HepG2 (cell line): ENCODE measurements around the gene CYP2W1. TPM values are rescaled to one million over a fixed set of nuclear protein-coding genes. Genes with fewer than 3 reads are reported as not detected.
A peak's percentile ranks its signal among the peaks of the same experiment; 100 is the strongest.

Source experiments
- AKNA ChIP-seq: sonication (generic); formaldehyde crosslinking; IDR thresholded peaks from 2 replicates; pipeline ENCODE4 v1.4.0; 2020; ENCODE audit warnings: missing genetic modification reagents, borderline replicate concordance
- ASH2L ChIP-seq: fragments of 300-600, 200-600 bp; sonication (generic); IDR thresholded peaks from 2 replicates; pipeline ENCODE4 v1.7.0; 2017; ENCODE audit warnings: low read depth, mild to moderate bottlenecking, moderate library complexity, mixed read lengths, low read length; ENCODE audit not compliant: insufficient read length
- ATRX ChIP-seq: sonication (generic); formaldehyde crosslinking; IDR thresholded peaks from 2 replicates; pipeline ENCODE4 v1.4.0; 2020; ENCODE audit warnings: missing genetic modification reagents, borderline replicate concordance
- GTF3A ChIP-seq: sonication (generic); formaldehyde crosslinking; conservative IDR thresholded peaks from 2 replicates; pipeline ENCODE4 v1.4.0; 2020; ENCODE audit warnings: mild to moderate bottlenecking, missing genetic modification reagents
- HIVEP1 ChIP-seq: sonication (generic); formaldehyde crosslinking; IDR thresholded peaks from 2 replicates; pipeline ENCODE4 v1.4.0; 2020; ENCODE audit warnings: mild to moderate bottlenecking, missing genetic modification reagents
- LCORL ChIP-seq, 2 experiments: fragments of 450-650 bp in 1 of 2; sonication (generic) in 1 of 2; formaldehyde crosslinking in 1 of 2; IDR thresholded peaks; 2 replicates each; pipeline versions ENCODE4 v1.5.0 to v1.6.1; 2017 to 2020; ENCODE audit warnings: antibody characterized with exemption in 1 of 2, missing genetic modification reagents in 1 of 2
- PITX1 ChIP-seq: sonication (generic); formaldehyde crosslinking; IDR thresholded peaks from 2 replicates; pipeline ENCODE4 v1.5.1; 2020; ENCODE audit warnings: mild to moderate bottlenecking, missing genetic modification reagents
- POLR2G ChIP-seq: fragments of 200-400 bp; formaldehyde crosslinking; IDR thresholded peaks from 2 replicates; pipeline ENCODE4 v1.6.1; 2018; ENCODE audit warnings: mild to moderate bottlenecking, low read depth, low read length, moderate library complexity
- RXRA ChIP-seq: sonication (generic); formaldehyde crosslinking; IDR thresholded peaks from 2 replicates; pipeline ENCODE4 v1.5.1; 2020; ENCODE audit warnings: missing genetic modification reagents
- SNAI1 ChIP-seq: sonication (generic); formaldehyde crosslinking; IDR thresholded peaks from 2 replicates; pipeline ENCODE4 v1.5.0; 2020; ENCODE audit warnings: mild to moderate bottlenecking, missing genetic modification reagents, borderline replicate concordance
- SOX13 ChIP-seq, 3 experiments: fragments of 450-650 bp in 1 of 3; sonication (generic) in 1 of 3; formaldehyde crosslinking in 1 of 3; IDR thresholded peaks in 2 of 3; conservative IDR thresholded peaks in 1 of 3; 2 replicates each; pipeline versions ENCODE4 v1.5.0 to v1.6.1; 2016 to 2020; ENCODE audit warnings: antibody characterized with exemption in 1 of 3, mild to moderate bottlenecking in 1 of 3, missing compliant biosample characterization in 1 of 3, missing genetic modification reagents in 1 of 3, moderate library complexity in 1 of 3
- SSRP1 ChIP-seq: IDR thresholded peaks from 2 replicates; pipeline ENCODE4 v1.6.1; 2016; ENCODE audit warnings: control low read depth
- TP53 ChIP-seq: sonication (generic); formaldehyde crosslinking; conservative IDR thresholded peaks from 2 replicates; pipeline ENCODE4 v1.4.0; 2020; ENCODE audit warnings: missing genetic modification reagents
- ZGPAT ChIP-seq: IDR thresholded peaks from 2 replicates; pipeline ENCODE4 v1.6.1; 2016; ENCODE audit warnings: mild to moderate bottlenecking
- ZMYM2 ChIP-seq: sonication (generic); formaldehyde crosslinking; IDR thresholded peaks from 2 replicates; pipeline ENCODE4 v1.8.0; 2022; ENCODE audit warnings: mild to moderate bottlenecking, missing genetic modification reagents
- ZNF263 ChIP-seq: sonication (generic); formaldehyde crosslinking; IDR thresholded peaks from 2 replicates; pipeline ENCODE4 v1.4.0; 2020; ENCODE audit warnings: missing genetic modification reagents
- ZNF556 ChIP-seq: sonication (generic); formaldehyde crosslinking; IDR thresholded peaks from 2 replicates; pipeline ENCODE4 v1.4.0; 2020; ENCODE audit warnings: mild to moderate bottlenecking, missing genetic modification reagents, borderline replicate concordance
- ZNF747 ChIP-seq: sonication (generic); formaldehyde crosslinking; IDR thresholded peaks from 2 replicates; pipeline ENCODE4 v1.8.1; 2023; ENCODE audit warnings: missing genetic modification reagents, mild to moderate bottlenecking, borderline replicate concordance
- ZNF773 ChIP-seq: sonication (generic); formaldehyde crosslinking; IDR thresholded peaks from 2 replicates; pipeline ENCODE4 v1.4.0; 2020; ENCODE audit warnings: missing genetic modification reagents, borderline replicate concordance
- ZNF782 ChIP-seq: sonication (generic); formaldehyde crosslinking; IDR thresholded peaks from 2 replicates; pipeline ENCODE4 v1.4.0; 2020; ENCODE audit warnings: missing genetic modification reagents, mild to moderate bottlenecking, borderline replicate concordance
- ZNF788 ChIP-seq: sonication (generic); formaldehyde crosslinking; IDR thresholded peaks from 2 replicates; pipeline ENCODE4 v1.5.0; 2020; ENCODE audit warnings: mild to moderate bottlenecking, missing genetic modification reagents, borderline replicate concordance
- polyA plus RNA-seq, 8 experiments: library from polyadenylated mRNA; depleted of rRNA in 3 of 8; stranded (reverse) in 7 of 8; unstranded in 1 of 8; fragments of >200 nt; fragmentation: Illumina TruSeq in 4 of 8; extraction: Trizol in 4 of 8; gene quantifications; 2 replicates each; pipeline versions ENCODE4 v1.2.1 to v1.2.3, GENCODE V29; 2011 to 2016; ENCODE audit warnings: low read depth in 4 of 8, missing spikeins in 1 of 8, mixed read lengths in 1 of 8; ENCODE audit not compliant: insufficient read depth in 1 of 8
- total RNA-seq, 5 experiments: library from RNA; depleted of rRNA; stranded (reverse); fragments of >200 nt; fragmentation: Illumina TruSeq; extraction: Trizol; gene quantifications; 2 replicates each; pipeline ENCODE4 v1.2.3, GENCODE V29; 2016; ENCODE audit warnings: low read depth in 1 of 5
- TF ChIP-seq, protein P1 (sequence below): IDR thresholded peaks from 2 replicates; pipeline ENCODE4 v1.6.1; 2016; ENCODE audit warnings: mild to moderate bottlenecking, missing biosample characterization, missing genetic modification reagents

CYP2W1 gene
- total and polyA plus RNA-seq, 2 of the 13 experiments (the other 11 are each of a cell fraction or from before 2014, with no cell fraction given), result 19.5 to 31.7 TPM

- TF ChIP-seq ZNF788 (CRISPR knock-in tag) (peak; percentile 35; the same call in 1 of the 2 replicates), POLR2G (no peak), ASH2L (peak; percentile 30), HIVEP1 (CRISPR knock-in tag) (no peak), ZMYM2 (CRISPR knock-in tag) (no peak), ZNF263 (peak; percentile 89), AKNA (CRISPR knock-in tag) (no peak), ZNF782 (CRISPR knock-in tag) (no peak), GTF3A (CRISPR knock-in tag) (no peak), ATRX (CRISPR knock-in tag) (no peak), SSRP1 (CRISPR knock-in tag) (0 out of 2 replicates have a peak, but pooled peaks have one; percentile 67), RXRA (CRISPR knock-in tag) (peak; percentile 80), TP53 (no peak), SOX13 (IDR thresholded peaks at IDR 0.05) (no peak), SOX13 (CRISPR knock-in tag; conservative IDR thresholded peaks at IDR 0.05 in 1 of 2, IDR thresholded peaks at IDR 0.05 in 1 of 2) (0 out of 4 replicates have a peak, but pooled peaks of 1 of the 2 experiments have one; percentile 12), LCORL (IDR thresholded peaks at IDR 0.05) (no peak), LCORL (CRISPR knock-in tag; IDR thresholded peaks at IDR 0.05) (0 out of 2 replicates have a peak, but pooled peaks have one; percentile 20), ZNF773 (CRISPR knock-in tag) (no peak), ZGPAT (CRISPR knock-in tag) (no peak), SNAI1 (CRISPR knock-in tag) (no peak), ZNF747 (CRISPR knock-in tag) (no peak), ZNF556 (CRISPR knock-in tag) (no peak), PITX1 (CRISPR knock-in tag) (no peak)
- TF ChIP-seq, protein P1, sequence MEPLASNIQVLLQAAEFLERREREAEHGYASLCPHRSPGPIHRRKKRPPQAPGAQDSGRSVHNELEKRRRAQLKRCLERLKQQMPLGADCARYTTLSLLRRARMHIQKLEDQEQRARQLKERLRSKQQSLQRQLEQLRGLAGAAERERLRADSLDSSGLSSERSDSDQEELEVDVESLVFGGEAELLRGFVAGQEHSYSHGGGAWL, result no peak
Measured at GRCh38 chr7:1015196-1016121, 32.5 kb downstream of the CYP2W1 start (continued).
